GM12891 (cell line): ENCODE results near the gene GDF7.

Experiments
- PAX5 ChIP-seq: IDR thresholded peaks from 2 replicates; pipeline ENCODE4 v1.6.1; 2011; ENCODE audit warnings: low read length, moderate library complexity, mild to moderate bottlenecking; ENCODE audit not compliant: insufficient read depth, severe bottlenecking
- POLR2A ChIP-seq: IDR thresholded peaks from 2 replicates; pipeline ENCODE4 v1.6.1; 2011; ENCODE audit warnings: low read depth, low read length, control low read depth
- POLR2AphosphoS5 ChIP-seq: IDR thresholded peaks from 2 replicates; pipeline ENCODE4 v1.6.1; 2011; ENCODE audit warnings: low read depth, low read length, control low read depth

DNA sequence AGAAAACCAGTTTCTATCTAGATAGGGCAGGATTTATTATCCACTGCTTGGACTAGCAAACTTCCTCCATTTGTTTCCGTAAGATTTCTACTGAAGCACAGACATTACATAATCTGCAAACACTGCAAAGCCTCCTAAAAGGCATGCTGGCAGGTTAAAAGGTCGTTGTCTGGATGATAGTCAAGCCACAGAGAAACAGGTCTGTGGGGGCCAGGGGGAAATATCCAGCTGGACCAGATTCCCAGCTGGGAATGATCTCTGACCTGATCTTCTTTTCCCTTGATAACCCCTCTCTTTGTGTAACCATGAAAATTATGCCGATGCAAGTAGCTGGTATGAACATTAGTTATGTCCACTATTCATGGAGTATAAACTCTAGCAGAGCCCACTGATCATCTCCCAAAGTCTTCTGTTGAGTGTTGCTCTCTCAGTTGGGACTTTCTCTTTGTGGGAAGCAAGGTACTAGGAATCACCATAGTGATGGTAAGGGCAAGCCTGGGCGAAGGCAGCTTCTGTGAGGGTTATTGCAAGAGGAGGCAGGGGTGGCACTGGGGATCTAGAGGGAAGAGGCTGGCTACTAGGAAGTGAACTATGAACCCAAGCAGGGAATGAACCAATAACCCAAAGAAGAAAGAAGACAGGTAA lies 61.3 kb downstream of the GDF7 start:
- no peak for TF ChIP-seq POLR2AphosphoS5
- no peak for TF ChIP-seq POLR2A
- TF ChIP-seq PAX5 = no peak
